Activated T-cell treated with anti-CD3 and anti-CD28 coated beads for 24 hours (primary cell): Measurements from ENCODE around the gene HAGH.
A peak's percentile ranks its signal among the peaks of the same experiment; 100 is the strongest.
"Not testable (repeated sequence)": the region's sequence is repeated elsewhere in the genome, so short reads cannot be mapped to it uniquely, and the experiment has no call there.

Source experiments
- DNase-seq: peaks from one replicate; pipeline ENCODE4 v3.0.0-alpha.2; 2020; ENCODE audit warnings: low read depth

The HAGH gene

GRCh38 chr16:1826691-1827573, at the start of gene HAGH, which contains the start of gene FAHD1:
Gene HAGH (minus strand): TSS chr16:1826825. CDS start chr16:1826787, 38 bp downstream.
Gene FAHD1 (plus strand): TSS chr16:1827206. CDS start chr16:1827239, 33 bp downstream.
- peak; percentile 86 for DNase-seq

- DNase-seq = not testable (repeated sequence)
These were observed 49.4 kb upstream of the HAGH start for GRCh38 chr16:1876066-1876465.

- no peak for DNase-seq
These were observed 48.2 kb upstream of the HAGH start for GRCh38 chr16:1874854-1875253.

- peak; percentile 25 for DNase-seq
These were observed 45.5 kb upstream of the HAGH start, which contains the start of gene MEIOB for GRCh38 chr16:1871974-1872635. Gene MEIOB (minus strand): TSS chr16:1872164. CDS start chr16:1868175, 3,989 bp downstream.

GRCh38 chr16:1870365-1871082, 43.9 kb upstream of the HAGH start:
- no peak for DNase-seq

GRCh38 chr16:1865902-1866690, 39.5 kb upstream of the HAGH start:
- DNase-seq = no peak

- no peak for DNase-seq
These were observed 37.2 kb upstream of the HAGH start for GRCh38 chr16:1863681-1864460.

- DNase-seq = no peak
These were observed 35.8 kb upstream of the HAGH start for GRCh38 chr16:1862394-1862793.

GRCh38 chr16:1861730-1862129, 35.1 kb upstream of the HAGH start:
- DNase-seq = no peak

- no peak for DNase-seq
These were observed 33.0 kb upstream of the HAGH start for GRCh38 chr16:1859650-1860049.

GRCh38 chr16:1858189-1858865, 31.7 kb upstream of the HAGH start:
- no peak for DNase-seq

- DNase-seq = no peak
These were observed 30.9 kb upstream of the HAGH start for GRCh38 chr16:1857433-1858097.

- DNase-seq = no peak
These were observed 25.2 kb upstream of the HAGH start for GRCh38 chr16:1851793-1852192.

GRCh38 chr16:1850981-1851380, 24.4 kb upstream of the HAGH start:
- DNase-seq = no peak

GRCh38 chr16:1846416-1846815, 19.8 kb upstream of the HAGH start:
- no peak for DNase-seq

GRCh38 chr16:1845985-1846384, 19.4 kb upstream of the HAGH start:
- no peak for DNase-seq

- DNase-seq = no peak
These were observed 12.9 kb upstream of the HAGH start for GRCh38 chr16:1839554-1839953.

GRCh38 chr16:1834096-1834495, 7.5 kb upstream of the HAGH start:
- no peak for DNase-seq

GRCh38 chr16:1832838-1833454, 6.3 kb upstream of the HAGH start:
- no peak for DNase-seq
